ENCODE measurements around the gene ZDHHC5. TPM values are rescaled to one million over a fixed set of nuclear protein-coding genes. Genes with fewer than 3 reads are reported as not detected.

Gene ZDHHC5
- total RNA-seq, 1 donor from 2014 or later = 78.4 TPM

GRCh38 chr11:57637626-57638004 is 30.3 kb upstream of the ZDHHC5 start:
- Mint-ChIP-seq H3K4me1 (ENCODE audit: low read depth) (peaks cover 22% of the 10 kb centered on the region), H3K27me3 (ENCODE audit: insufficient read depth) (peaks cover 24% of the 10 kb centered on the region), H3K27ac (no peak overlapping the region), H3K9me3 (no peaks in the 10 kb centered on the region), H3K4me3 (peak overlapping the region; percentile 91), H3K36me3 (ENCODE audit: low read depth) (no peaks in the 10 kb centered on the region)
- intact Hi-C loops (cut with micrococcal nuclease) = no loop called here
- DNase-seq (ENCODE audit: low spot score) = no peak

GRCh38 chr11:57638005-57638781 is 29.7 kb upstream of the ZDHHC5 start:
- Mint-ChIP-seq H3K9me3 (no peaks in the 10 kb centered on the region), H3K4me1 (ENCODE audit: low read depth) (peaks cover 22% of the 10 kb centered on the region), H3K27ac (peak overlapping the region; percentile 74), H3K4me3 (peak overlapping the region; percentile 91), H3K36me3 (ENCODE audit: low read depth) (no peaks in the 10 kb centered on the region), H3K27me3 (ENCODE audit: insufficient read depth) (peaks cover 23% of the 10 kb centered on the region)
- DNase-seq (ENCODE audit: low spot score) = no peak
- intact Hi-C loops (cut with micrococcal nuclease) = no loop called here

- no peak for DNase-seq (ENCODE audit: low spot score)
- Mint-ChIP-seq H3K36me3 (ENCODE audit: low read depth) (no peaks in the 10 kb centered on the region), H3K9me3 (no peaks in the 10 kb centered on the region), H3K27me3 (ENCODE audit: insufficient read depth) (peaks cover 22% of the 10 kb centered on the region), H3K4me3 (peak overlapping the region; percentile 91), H3K27ac (peak overlapping the region; percentile 69), H3K4me1 (ENCODE audit: low read depth) (peaks cover 22% of the 10 kb centered on the region)
- intact Hi-C loops (cut with micrococcal nuclease) = no loop called here
These were observed 29.0 kb upstream of the ZDHHC5 start for GRCh38 chr11:57638811-57639320.

GRCh38 chr11:57639321-57640067 is 28.4 kb upstream of the ZDHHC5 start:
- Mint-ChIP-seq H3K27ac (no peak overlapping the region), H3K4me3 (peak overlapping the region; percentile 91), H3K4me1 (ENCODE audit: low read depth) (peaks cover 22% of the 10 kb centered on the region), H3K36me3 (ENCODE audit: low read depth) (no peaks in the 10 kb centered on the region), H3K9me3 (no peaks in the 10 kb centered on the region), H3K27me3 (ENCODE audit: insufficient read depth) (peaks cover 18% of the 10 kb centered on the region)
- DNase-seq (ENCODE audit: low spot score) = no peak
- intact Hi-C loops (cut with micrococcal nuclease) = loop anchor here (5.0 kb wide), 1 partner anchor 1913 kb away; no protein-coding TSS in a partner anchor

- intact Hi-C loops (cut with micrococcal nuclease) = loop anchor here (5.0 kb wide), 1 partner anchor 1912 kb away; no protein-coding TSS in a partner anchor
- Mint-ChIP-seq H3K4me1 (ENCODE audit: low read depth) (peaks cover 22% of the 10 kb centered on the region), H3K4me3 (peak overlapping the region; percentile 91), H3K36me3 (ENCODE audit: low read depth) (no peaks in the 10 kb centered on the region), H3K27me3 (ENCODE audit: insufficient read depth) (peaks cover 20% of the 10 kb centered on the region), H3K9me3 (no peaks in the 10 kb centered on the region), H3K27ac (no peak overlapping the region)
- DNase-seq (ENCODE audit: low spot score) = no peak
These were observed 27.7 kb upstream of the ZDHHC5 start for GRCh38 chr11:57640068-57640800.

GRCh38 chr11:57641011-57641807 is 26.7 kb upstream of the ZDHHC5 start:
- Mint-ChIP-seq H3K36me3 (ENCODE audit: low read depth) (no peaks in the 10 kb centered on the region), H3K27ac (peak overlapping the region; percentile 36), H3K27me3 (ENCODE audit: insufficient read depth) (peaks cover 26% of the 10 kb centered on the region), H3K4me1 (ENCODE audit: low read depth) (peaks cover 26% of the 10 kb centered on the region), H3K4me3 (no peak overlapping the region), H3K9me3 (no peaks in the 10 kb centered on the region)
- intact Hi-C loops (cut with micrococcal nuclease) = loop anchor here (1.0 to 5.0 kb wide), 4 partner anchors 73 to 1911 kb away; no protein-coding TSS in a partner anchor
- no peak for DNase-seq (ENCODE audit: low spot score)

GRCh38 chr11:57643802-57644201 is 24.1 kb upstream of the ZDHHC5 start:
- H3K27me3 Mint-ChIP-seq (ENCODE audit: insufficient read depth) = peaks cover 41% of the 10 kb centered on the region
- no peak for DNase-seq (ENCODE audit: low spot score)
- peaks cover 4% of the 10 kb centered on the region for H3K36me3 Mint-ChIP-seq (ENCODE audit: low read depth)
- intact Hi-C loops (cut with micrococcal nuclease) = loop anchor here (1.0 to 5.0 kb wide), 2 partner anchors 151 to 1908 kb away; no protein-coding TSS in a partner anchor
- no peak overlapping the region for H3K4me3 Mint-ChIP-seq
- H3K4me1 Mint-ChIP-seq (ENCODE audit: low read depth) = peaks cover 40% of the 10 kb centered on the region
- H3K9me3 Mint-ChIP-seq = no peaks in the 10 kb centered on the region
- H3K27ac Mint-ChIP-seq = no peak overlapping the region

GRCh38 chr11:57644748-57645688 is 22.9 kb upstream of the ZDHHC5 start:
- peaks cover 48% of the 10 kb centered on the region for H3K4me1 Mint-ChIP-seq (ENCODE audit: low read depth)

GRCh38 chr11:57645689-57646085 is 22.2 kb upstream of the ZDHHC5 start:
- Mint-ChIP-seq H3K4me3 (no peak overlapping the region), H3K27me3 (ENCODE audit: insufficient read depth) (peaks cover 39% of the 10 kb centered on the region), H3K27ac (no peak overlapping the region), H3K4me1 (ENCODE audit: low read depth) (peaks cover 49% of the 10 kb centered on the region), H3K9me3 (no peaks in the 10 kb centered on the region), H3K36me3 (ENCODE audit: low read depth) (peaks cover 4% of the 10 kb centered on the region)
- no peak for DNase-seq (ENCODE audit: low spot score)
- intact Hi-C loops (cut with micrococcal nuclease) = loop anchor here (5.0 kb wide), 1 partner anchor 877 kb away; no protein-coding TSS in a partner anchor

More at GRCh38 chr11:57644748-57645688, 22.9 kb upstream of the ZDHHC5 start:
- H3K27ac Mint-ChIP-seq = no peak overlapping the region
- no peak overlapping the region for H3K4me3 Mint-ChIP-seq
- peaks cover 39% of the 10 kb centered on the region for H3K27me3 Mint-ChIP-seq (ENCODE audit: insufficient read depth)
- intact Hi-C loops (cut with micrococcal nuclease) = loop anchor here (1.0 to 5.0 kb wide), 3 partner anchors 152 to 1907 kb away; no protein-coding TSS in a partner anchor
- no peaks in the 10 kb centered on the region for H3K9me3 Mint-ChIP-seq
- peak; percentile 77 for DNase-seq (ENCODE audit: low spot score)
- peaks cover 4% of the 10 kb centered on the region for H3K36me3 Mint-ChIP-seq (ENCODE audit: low read depth)

- DNase-seq (ENCODE audit: low spot score) = no peak
- no peak overlapping the region for H3K4me3 Mint-ChIP-seq
- intact Hi-C loops (cut with micrococcal nuclease) = loop anchor here (5.0 kb wide), 1 partner anchor 876 kb away; no protein-coding TSS in a partner anchor
- no peaks in the 10 kb centered on the region for H3K9me3 Mint-ChIP-seq
- H3K4me1 Mint-ChIP-seq (ENCODE audit: low read depth) = peaks cover 43% of the 10 kb centered on the region
- H3K27me3 Mint-ChIP-seq (ENCODE audit: insufficient read depth) = peaks cover 39% of the 10 kb centered on the region
- no peak overlapping the region for H3K27ac Mint-ChIP-seq
- H3K36me3 Mint-ChIP-seq (ENCODE audit: low read depth) = peaks cover 4% of the 10 kb centered on the region
These were observed 21.6 kb upstream of the ZDHHC5 start for GRCh38 chr11:57646194-57646798.

Measured in activated T-helper 1 cell treated with anti-CD3 and anti-CD28 coated beads, Interleukin-12 subunit alpha, Interleukin-12 subunit beta, Interleukin-2, Interleukin-4 antibody, amounts not matched to agents 30 ng/mL and 10 ng/mL and 1 ng/mL, durations not matched to agents 14 hours and 24 hours and 36 hours (primary cell).